SIG-M5 treated with dmso at 0.1 percent for 504 hours (cell line): ENCODE data around the gene TBCCD1.
"Not testable (repeated sequence)": the region's sequence is repeated elsewhere in the genome, so short reads cannot be mapped to it uniquely, and the experiment has no call there.

Experiments
- DNase-seq: peaks from one replicate; lab custom pipeline; 2025; ENCODE audit not compliant: unreplicated experiment; lab: John Stamatoyannopoulos, UW

TBCCD1 gene

DNA sequence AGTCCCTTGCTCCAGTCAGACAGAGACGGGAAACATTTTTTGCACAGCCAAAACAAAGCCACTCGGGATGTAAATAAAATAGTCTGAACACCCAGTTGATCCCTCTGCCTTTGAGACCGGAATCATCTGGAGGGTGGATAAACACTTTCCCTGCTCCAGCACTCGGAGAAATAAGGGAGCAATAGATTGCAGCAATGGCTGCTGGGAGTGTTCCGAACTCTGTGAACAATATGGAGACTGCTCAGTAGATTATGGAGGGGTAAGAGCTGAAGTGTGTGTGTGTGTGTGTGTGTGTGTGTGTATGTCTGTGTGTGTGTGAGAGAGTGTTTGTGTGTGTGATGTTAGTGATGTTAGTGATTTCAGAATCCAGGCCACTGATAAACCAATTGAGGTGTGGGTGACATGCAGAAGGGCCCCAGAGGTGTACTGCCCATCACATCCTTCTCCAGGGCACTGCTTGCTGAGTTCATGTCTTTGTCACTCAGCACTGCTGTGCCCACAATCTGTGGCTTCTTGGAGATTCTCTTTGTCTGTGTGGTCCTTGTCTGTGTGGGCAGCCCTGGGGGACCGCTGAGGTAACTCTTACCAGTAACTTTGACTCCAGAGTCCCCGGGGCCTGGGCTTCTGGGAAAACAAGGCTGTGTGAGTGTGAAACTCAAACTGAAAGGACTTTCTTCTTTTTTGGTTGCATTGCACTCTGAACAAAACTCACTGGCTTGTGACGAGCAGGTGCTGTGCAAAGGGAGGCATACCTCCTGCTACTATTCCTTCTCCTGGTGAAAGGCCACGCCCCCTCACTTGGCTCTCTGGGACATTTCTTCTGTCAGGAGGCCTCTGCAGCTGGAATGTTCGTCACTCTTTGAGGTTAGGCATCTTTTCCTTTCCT lies 45.9 kb downstream of the TBCCD1 start:
- DNase-seq: no peak

DNA sequence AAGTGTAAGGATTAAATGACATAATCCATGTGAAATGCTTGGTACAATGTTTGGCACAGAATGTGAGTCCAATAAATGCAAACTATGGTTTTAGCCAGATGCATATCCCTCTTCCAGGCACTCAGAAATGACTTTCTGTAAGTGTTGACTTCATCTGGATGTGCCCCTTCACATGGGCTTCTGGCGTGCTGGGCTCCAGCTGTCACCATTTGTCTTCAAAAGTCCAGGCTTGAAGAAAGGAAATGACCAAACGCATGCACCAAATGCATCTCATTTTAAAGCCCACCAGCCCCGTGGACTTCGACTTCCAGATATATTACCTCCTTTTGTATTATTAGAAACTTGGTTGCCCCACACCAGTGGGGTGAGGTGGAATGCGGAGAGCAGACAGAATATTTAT lies 46.7 kb downstream of the TBCCD1 start:
- no peak for DNase-seq

DNA sequence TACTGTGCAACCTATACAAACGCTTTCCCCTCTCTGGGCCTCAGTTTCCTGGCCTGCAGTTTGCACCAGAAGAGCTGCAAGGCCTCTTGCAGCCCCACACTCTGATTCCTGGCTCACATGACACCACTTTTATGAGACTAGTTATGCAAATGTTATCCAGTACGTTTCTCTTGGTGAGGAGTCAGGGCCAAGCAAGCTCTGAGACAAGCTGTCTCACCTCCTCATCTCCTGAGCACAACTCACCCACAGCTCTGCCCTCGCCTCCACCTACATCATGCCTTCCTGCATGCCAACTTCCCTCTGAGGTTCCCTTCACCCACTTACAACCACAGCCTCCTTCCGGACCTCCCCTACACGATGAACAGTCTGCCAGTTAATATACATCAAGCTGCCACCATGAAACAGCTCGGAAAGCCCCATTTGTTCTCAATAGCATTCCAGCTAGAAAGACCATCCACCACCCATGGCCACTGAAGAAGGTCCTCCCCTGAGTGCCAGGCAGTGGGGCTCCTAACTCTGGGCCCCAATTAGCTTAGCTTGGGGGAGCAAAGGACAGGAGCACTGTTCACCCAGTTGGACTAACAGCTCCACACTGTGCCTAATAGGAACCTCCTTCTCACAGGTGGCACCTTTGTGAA lies 48.0 kb downstream of the TBCCD1 start:
- no peak for DNase-seq

DNA sequence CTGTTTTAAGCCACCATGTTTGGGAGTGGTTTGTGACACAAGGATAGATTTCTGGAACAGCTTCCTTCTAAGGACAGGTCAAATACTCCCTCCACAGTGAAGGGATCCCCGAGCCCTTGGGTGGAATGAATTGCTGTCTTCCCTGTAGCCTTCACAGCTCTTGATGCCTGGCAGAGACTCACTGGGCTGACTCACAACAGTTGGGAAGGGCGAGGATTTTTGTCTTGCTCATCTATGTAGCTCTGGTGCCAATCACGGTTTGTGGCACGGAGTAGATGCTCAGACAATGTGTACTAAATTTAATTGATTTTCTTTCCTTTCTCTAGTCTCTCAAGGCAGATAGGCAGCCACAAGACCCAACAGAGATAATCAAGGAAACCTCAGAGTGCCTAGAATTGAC lies 49.9 kb downstream of the TBCCD1 start:
- no peak for DNase-seq

DNA sequence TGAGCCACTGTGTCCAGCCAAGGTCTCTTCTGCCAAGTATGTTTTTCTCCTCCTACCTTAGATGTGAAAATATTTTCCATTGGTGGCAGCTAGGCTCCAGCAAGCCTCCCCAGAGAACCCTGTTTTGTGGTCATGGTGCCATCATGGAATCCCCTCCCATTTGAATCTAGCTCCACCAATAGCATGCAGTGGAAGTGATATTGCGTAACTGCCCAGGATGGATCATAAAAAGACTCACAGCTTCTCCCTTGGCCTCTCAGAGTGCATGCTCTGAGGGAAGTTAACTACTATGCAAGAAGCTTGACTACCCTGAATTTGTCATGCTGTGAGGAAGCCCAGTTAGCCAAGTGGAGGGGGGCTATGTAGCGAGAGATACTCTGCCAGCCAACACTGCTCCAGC lies 50.5 kb downstream of the TBCCD1 start:
- peak; percentile 14 for DNase-seq

DNA sequence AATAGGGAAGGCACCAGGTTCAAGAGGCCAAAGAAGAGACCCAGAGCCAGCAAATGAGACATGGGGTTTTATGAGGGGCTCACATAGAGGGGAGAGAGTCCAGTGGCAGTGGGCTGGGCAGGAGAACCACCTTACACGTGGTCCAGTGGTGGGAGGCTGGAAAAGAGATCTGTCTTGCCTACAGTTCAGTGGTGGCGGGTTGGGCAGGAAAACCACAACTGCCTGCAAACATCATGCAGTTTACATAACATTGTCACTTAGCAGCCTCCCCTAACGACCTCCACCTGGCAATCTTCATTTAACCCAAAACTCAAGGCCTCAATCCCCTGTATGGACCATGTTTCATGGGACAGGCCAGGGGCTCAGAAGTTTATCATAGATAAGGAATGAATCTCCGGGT lies 52.0 kb downstream of the TBCCD1 start:
- DNase-seq: no peak

DNA sequence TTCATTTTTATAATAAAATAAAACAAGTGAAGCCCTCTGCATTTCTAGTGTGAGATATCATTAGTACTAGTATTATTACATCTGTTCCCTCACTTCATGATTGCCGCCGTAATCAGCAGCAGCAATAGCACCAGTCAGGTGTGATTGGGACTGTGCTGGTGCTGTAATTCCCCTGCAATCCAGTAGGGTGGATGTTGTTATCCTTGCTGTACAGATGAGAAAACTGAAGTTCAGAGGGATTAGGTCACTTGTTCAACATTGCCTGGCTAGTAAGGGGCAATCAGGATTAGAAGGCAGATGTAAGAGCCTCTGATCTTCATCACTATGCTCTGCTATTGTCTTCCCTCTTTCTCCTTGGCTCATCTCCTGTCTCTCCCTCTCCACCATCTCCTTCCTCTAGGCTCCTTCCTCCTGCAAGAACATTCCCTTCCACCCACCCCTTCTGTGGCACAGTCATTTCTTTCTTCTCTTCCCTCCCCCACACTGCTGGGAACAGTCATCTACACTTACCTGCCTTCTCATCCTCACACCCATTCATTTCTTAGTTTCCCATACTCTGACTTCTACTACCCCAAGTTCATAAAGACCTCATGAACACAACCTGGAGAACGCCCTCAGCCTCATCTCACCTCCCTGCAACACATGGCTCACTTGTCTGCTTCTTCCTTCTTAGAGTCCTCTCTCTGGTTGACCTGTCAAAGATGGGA lies 52.7 kb downstream of the TBCCD1 start:
- DNase-seq: peak; percentile 17

DNA sequence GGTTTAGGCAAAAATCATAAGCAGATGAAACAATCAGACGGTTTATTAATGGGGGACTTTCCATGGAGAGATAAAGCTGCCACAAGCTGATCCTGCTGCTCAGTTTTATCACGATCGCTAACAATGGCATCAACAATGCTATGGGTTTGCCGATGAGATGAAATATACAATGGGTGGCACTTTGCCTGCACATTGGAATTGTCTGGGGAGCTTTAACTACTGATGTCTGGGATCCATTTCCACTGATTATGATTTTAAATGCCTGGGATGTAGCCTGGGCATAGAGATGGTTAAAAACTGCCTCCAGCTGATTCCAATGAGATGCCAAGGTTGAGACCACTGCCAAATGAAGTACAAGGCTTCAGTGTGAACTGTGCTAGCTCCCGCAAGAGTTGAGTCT lies 53.8 kb downstream of the TBCCD1 start:
- no peak for DNase-seq

DNA sequence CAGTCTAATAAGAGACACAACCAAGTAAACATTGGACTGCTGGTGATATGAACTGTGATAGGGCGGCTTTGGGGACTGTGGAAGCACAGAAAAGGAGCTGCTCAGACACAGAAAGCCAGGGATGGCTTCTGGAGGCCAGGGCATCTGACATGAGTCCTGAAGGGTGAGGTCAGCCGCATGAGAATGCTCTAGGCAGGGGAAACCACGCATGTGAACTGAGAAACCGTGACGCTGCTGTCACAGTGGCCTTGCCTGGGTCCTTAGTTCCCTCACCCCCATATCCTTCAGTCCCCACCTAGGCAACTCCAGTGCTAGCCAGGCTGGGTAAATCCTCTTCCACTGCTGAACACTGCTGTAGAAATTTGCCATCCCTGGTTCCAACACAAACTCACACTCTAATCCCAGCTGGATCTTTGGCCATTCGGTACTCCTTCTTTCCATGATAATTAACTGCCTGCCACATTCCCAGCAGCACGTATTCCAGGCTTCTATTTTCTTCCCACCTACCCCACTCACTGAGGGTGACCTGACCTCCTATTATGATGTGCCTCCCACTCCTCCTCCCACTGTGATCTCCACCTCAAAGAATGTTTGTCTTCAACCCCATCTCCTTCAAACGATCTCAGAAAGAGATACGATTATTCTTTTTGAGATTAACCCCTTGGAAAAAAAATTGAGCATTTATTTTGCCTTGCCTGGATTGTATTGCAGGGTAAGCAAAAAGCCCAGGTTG lies 54.4 kb downstream of the TBCCD1 start:
- no peak for DNase-seq

DNA sequence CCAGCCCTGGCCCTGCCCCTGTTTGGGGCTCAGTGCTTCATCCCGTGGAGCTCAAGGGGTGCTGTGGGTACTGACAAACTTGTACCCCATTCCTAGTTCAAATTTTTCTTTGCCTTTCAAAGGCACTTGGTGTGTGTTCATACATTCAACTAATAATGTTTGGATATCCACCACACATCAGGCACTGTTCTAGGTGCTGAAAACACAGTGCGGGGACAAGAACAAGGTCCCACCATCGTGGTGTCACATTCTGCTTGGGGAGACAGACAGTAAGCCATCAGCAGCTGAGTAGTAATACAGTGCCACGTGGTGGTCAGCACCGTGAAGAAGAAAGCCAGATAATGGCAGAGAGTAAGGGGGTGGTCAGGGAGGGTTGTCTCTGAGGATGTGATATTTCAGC lies 55.4 kb downstream of the TBCCD1 start:
- no peak for DNase-seq

DNA sequence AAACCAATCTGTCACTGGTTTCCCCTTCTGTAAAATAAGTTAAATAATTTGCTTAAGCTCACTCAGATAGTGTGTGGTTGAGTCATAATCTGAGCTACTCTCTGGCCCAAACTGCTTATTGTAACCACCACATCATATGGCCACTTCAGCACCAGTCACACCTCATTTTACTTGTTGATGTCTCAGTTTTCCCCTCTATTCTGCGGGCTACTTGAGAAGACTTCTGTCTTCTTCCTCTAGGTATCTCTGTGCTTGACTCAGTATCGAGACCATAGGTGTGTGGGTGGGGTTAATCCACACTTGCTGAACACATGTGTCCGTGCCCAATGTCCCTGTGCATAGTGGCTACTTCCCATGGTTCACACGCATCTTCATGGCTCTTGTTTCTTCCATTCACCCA lies 55.9 kb downstream of the TBCCD1 start:
- DNase-seq: no peak

DNA sequence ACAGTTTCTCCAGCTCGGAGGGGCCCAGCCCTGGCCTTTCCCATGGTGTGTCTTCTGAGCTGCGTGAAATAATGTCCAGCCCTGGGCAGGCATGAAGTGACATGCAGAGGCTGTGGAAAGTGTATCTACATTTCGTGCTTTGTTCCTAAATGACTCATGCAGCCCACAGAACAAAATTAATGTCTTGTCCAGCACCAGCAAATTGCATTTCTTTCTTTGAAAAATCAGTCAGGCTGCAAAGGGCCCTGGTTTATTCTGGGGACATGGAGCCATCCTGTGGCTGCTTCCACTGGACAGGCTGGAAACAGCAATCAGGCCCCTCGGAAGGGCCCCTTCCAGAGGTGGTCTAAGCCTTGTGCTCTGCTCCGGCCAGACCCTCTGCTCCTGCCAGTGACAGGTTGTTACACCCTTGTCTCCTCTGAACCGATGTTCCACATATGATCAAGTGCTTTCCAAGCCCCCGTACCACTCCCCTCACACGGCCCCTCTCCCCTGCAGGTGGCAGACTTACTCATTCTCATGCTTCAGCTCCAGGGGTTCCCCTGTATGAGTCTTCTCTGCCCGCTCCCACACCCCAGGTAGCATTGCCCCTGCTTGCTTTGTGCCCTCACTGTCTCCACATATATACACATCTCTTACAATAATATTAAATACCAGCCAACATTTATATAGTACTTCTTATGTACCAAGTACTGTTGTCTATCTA lies 56.6 kb downstream of the TBCCD1 start:
- no peak for DNase-seq

DNA sequence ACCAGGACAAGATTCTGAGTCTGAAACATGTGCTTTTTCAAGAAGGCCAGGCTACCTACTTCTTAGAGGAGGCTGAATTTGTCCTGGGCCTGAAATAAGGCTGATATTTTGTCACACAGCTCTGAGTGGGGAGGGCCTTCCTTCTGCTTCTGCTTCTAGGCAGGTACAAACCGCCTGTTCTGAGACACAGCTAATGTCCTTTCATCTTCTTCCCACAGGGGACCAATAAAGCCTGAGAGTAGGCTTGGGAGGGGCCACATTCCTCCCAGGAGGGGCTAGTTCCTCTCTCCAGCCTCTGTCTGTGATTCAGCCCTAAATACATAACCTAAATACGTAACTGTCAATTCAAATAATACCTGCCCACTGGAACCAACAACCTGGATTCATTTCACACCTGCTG lies 57.7 kb downstream of the TBCCD1 start:
- DNase-seq: no peak

DNA sequence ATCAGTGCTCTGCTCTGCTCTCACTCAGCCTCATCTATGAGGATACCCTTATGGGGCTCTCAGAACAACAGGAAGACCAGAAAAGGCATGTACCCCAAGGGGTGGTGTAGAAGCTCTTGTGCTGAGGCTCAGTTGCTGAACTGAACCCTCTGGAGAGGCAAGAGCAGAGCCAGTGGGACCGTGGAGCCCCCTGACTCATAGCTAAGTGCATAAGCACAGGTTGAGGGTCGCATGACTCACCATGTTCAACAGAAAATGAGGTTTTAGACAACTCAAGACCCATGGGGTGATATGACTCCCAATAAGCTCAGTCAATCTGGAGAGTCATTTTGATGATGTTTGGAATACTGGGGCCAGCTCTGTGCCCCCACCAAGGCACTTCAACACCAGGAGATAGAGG lies 60.3 kb downstream of the TBCCD1 start:
- no peak for DNase-seq

DNA sequence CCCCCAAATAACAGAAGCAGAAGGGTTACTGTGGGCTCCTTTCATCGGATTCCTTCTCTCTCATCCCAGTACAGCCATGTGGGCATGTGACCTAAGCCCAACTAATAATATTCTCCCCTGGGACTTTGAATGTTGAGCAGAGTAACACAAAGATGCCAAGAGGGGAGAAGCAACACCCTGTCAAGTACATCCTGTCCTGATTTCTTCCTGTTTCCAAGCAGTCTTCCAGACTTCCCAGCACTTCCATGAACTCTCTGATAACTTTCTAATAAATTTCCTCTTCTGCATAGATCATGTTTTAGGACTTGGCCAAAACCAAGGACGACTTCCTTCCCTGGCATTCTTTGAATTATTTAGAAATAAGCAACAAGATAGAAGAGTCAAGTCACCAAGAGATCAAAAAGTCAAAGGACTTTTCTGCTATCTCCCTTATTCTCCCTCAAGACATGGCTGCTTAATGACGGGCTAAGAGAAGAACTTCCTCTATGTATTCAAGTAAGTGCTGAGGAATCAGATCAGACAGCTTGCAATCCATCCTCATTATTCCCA lies 60.9 kb downstream of the TBCCD1 start:
- no peak for DNase-seq

DNA sequence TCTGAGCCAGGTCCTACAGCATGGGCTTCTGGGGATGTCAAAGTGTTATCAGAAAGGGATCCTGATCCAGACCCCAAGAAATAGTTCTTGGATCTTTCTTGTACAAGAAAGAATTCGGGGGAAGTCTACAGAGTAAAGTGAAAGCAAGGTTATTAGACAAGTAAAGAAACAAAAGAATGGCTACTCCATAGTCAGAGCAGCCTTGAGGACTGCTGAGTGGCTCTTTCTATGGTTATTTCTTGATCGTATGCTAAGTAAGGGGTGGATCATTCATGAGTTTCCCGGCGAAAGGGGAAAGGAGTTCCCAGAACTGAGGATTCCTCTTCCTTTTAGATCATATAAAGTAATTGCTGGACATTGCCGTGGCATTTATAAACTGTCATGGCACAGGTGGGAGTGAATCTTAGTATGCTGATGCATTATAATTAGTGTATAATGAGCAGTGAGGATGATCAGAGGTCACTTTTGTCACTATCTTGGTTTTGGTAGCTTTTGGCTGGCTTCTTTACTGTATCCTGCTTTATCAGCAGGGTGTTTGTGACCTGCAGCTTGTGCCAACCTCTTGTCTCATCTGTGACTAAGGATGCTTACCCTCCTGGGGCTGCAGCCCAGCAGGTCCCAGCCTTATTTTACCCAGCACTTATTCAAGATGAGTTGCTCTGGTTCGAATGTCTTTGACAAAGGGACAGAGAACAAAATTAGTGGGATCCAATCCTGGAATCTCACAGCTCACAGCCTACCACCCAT lies 64.0 kb downstream of the TBCCD1 start:
- DNase-seq: no peak

DNA sequence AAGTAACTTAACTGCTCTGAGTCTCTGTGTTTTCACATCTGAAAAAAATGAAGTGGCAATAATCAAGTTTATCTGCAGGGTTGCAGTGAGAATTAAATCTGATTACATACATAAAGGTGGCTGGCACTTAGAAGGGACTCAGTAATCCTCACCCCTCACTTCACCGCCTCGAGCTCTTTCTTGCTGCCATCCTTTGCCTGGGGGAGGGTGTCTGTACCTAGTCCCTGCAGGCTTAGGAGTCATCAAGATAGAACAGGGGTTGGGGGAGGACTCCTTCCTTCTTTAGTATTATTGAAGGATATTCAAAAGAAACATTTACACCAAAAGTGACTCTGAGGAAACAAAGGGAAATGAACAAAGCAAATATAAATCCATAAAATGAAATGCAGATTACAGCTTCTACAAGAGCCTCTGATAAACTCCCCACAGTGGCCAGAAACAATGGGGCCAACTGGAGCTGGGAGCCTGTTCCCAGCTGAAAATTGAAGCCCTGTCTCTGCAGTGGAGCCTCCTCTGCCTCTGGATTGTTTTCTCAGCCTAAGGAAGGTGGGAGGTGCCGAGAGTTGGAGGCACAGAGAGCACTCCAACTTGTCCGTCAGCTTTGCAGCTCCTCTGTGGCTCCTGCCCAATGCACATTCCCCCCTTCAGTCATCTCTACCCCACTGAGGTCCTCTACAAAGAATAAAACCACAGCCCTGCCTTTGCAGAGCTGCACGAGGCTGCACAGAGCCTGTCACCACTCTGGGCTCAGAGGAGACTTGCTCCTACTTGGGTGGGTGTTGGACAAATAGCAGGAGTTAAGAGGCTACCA lies 64.8 kb downstream of the TBCCD1 start:
- no peak for DNase-seq

DNA sequence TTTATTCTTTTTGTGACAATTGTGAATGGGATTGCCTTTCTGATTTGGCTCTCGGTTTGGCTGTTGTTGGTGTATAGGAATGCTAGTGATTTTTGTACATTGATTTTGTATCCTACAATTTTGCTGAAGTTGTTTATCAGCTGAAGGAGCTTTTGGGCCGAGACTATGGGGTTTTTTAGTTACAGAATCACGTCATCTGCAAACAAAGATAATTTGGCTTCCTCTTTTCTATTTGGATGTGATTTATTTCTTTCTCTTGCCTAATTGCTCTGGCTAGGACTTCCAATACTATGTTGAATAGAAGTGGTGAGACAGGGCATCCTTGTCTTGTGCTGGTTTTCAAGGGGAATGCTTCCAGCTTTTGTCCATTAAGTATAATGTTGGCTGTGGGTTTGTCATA lies 67.2 kb downstream of the TBCCD1 start:
- not testable (repeated sequence) for DNase-seq

DNA sequence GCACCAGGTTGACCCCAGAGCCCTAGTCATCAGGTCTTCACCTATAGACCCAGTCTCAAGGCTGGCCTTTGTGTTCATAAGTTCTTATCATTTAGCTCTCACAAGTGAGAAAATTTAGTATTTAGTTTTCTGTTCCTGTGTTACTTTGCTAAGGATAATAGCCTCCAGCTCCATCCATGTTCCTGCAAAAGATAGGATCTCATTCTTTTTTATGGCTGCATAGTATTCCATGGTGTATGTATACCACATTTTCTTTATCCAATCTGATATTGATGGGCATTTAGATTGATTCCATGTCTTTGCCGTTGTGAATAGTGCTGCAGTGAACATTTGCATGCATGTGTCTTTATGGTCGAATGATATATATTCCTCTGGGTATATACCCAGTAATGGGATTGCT lies 69.1 kb downstream of the TBCCD1 start:
- not testable (repeated sequence) for DNase-seq
